IMR-90 (cell line): Measurements from ENCODE around the gene MRPL4. TPM values are rescaled to one million over a fixed set of nuclear protein-coding genes. Genes with fewer than 3 reads are reported as not detected.

Experiments used
- ATAC-seq: fragments of 200-7000 bp; cut with Tn5 transposase; 2 replicates; pipeline ENCODE4 v1.9.1; 2020; ENCODE audit warnings: low read depth, mild to moderate bottlenecking, moderate library complexity
- BruUV-seq: library from RNA; stranded (reverse); fragments of 400-500 nt; replicated peaks from 2 replicates; lab custom pipeline; 2021; lab: Mats Ljungman, UMichigan
- CTCF ChIA-PET: fragments of 300-600 bp; formaldehyde crosslinking; extraction: SDS; loops from one replicate; lab custom pipeline; 2021; ENCODE audit warnings: antibody characterized with exemption; lab: Yijun Ruan, JAX
- POLR2A ChIA-PET: fragments of 300-600 bp; sonication (Branson Sonifier 250); formaldehyde crosslinking; loops from one replicate; lab custom pipeline; 2022; ENCODE audit warnings: antibody characterized with exemption; ENCODE audit not compliant: unreplicated experiment; lab: Charles Lee
- DNase-seq: peaks from one replicate; pipeline ENCODE4 v3.0.0; 2013
- H2AFZ ChIP-seq: replicated peaks from 2 replicates; pipeline ENCODE3; 2013; ENCODE audit warnings: low read length, mild to moderate bottlenecking; ENCODE audit not compliant: poor library complexity
- H2AK5ac ChIP-seq: 2 replicates; pipeline ENCODE4 v1.6.1; 2013; ENCODE audit warnings: low read depth, low read length, inconsistent platforms
- H2AK9ac ChIP-seq: replicated peaks from 2 replicates; pipeline ENCODE3; 2013; ENCODE audit warnings: mild to moderate bottlenecking, low read depth, low read length, moderate library complexity; ENCODE audit not compliant: poor library complexity
- H2BK120ac ChIP-seq: 2 replicates; pipeline ENCODE4 v1.6.1; 2013; ENCODE audit warnings: low read depth, low read length, inconsistent platforms
- H2BK15ac ChIP-seq: 3 replicates; pipeline ENCODE4 v1.6.1; 2013; ENCODE audit warnings: low read depth, low read length, inconsistent platforms
- H2BK20ac ChIP-seq: 2 replicates; pipeline ENCODE4 v1.6.1; 2013; ENCODE audit warnings: low read depth, mild to moderate bottlenecking, inconsistent platforms, low read length, moderate library complexity
- H2BK5ac ChIP-seq: 2 replicates; pipeline ENCODE4 v1.6.1; 2013; ENCODE audit warnings: mild to moderate bottlenecking, low read depth, low read length, inconsistent platforms; ENCODE audit not compliant: poor library complexity, severe bottlenecking
- H3K14ac ChIP-seq: replicated peaks from 2 replicates; pipeline ENCODE4 v1.6.1; 2013; ENCODE audit warnings: low read depth, low read length, inconsistent platforms
- H3K18ac ChIP-seq: 2 replicates; pipeline ENCODE4 v1.6.1; 2013; ENCODE audit warnings: low read depth, low read length, control low read depth
- H3K23ac ChIP-seq: 2 replicates; pipeline ENCODE4 v1.6.1; 2013; ENCODE audit warnings: low read depth, low read length, inconsistent platforms
- H3K27ac ChIP-seq: 2 replicates; pipeline ENCODE4 v1.5.1; 2013; ENCODE audit warnings: mild to moderate bottlenecking, control low read depth, low read length; ENCODE audit not compliant: insufficient read depth
- H3K27me3 ChIP-seq: 2 replicates; pipeline ENCODE4 v1.6.1; 2013; ENCODE audit warnings: low read length; ENCODE audit not compliant: control insufficient read depth, insufficient read depth
- H3K36me3 ChIP-seq: 2 replicates; pipeline ENCODE4 v1.6.1; 2013; ENCODE audit warnings: low read length, mixed read lengths; ENCODE audit not compliant: control insufficient read depth, insufficient read depth
- H3K4ac ChIP-seq: 2 replicates; pipeline ENCODE4 v1.6.1; 2013; ENCODE audit warnings: low read depth, low read length, inconsistent platforms
- H3K4me1 ChIP-seq: 2 replicates; pipeline ENCODE4 v1.6.1; 2013; ENCODE audit warnings: low read length, mixed read lengths; ENCODE audit not compliant: control insufficient read depth, insufficient read depth
- H3K4me2 ChIP-seq: 2 replicates; pipeline ENCODE4 v1.6.1; 2013; ENCODE audit warnings: low read depth, mild to moderate bottlenecking, control low read depth, low read length, moderate library complexity
- H3K4me3 ChIP-seq: 2 replicates; pipeline ENCODE4 v1.5.1; 2013; ENCODE audit warnings: low read depth, mild to moderate bottlenecking, control low read depth, low read length, moderate library complexity; ENCODE audit not compliant: insufficient read depth
- H3K56ac ChIP-seq: 2 replicates; pipeline ENCODE4 v1.6.1; 2013; ENCODE audit warnings: low read length, inconsistent platforms; ENCODE audit not compliant: insufficient read depth; ENCODE audit errors: extremely low read depth
- H3K79me1 ChIP-seq, 2 experiments: 2 replicates each; pipeline ENCODE4 v1.6.1; 2013; ENCODE audit warnings: low read length in 2 of 2, inconsistent platforms in 1 of 2, low read depth in 1 of 2
- H3K9ac ChIP-seq: 2 replicates; pipeline ENCODE4 v1.6.1; 2013; ENCODE audit warnings: low read depth, low read length, control low read depth
- H3K9me1 ChIP-seq: 2 replicates; pipeline ENCODE4 v1.6.1; 2013; ENCODE audit warnings: low read length, inconsistent platforms; ENCODE audit not compliant: insufficient read depth
- H3K9me3 ChIP-seq: 2 replicates; pipeline ENCODE4 v1.6.1; 2013; ENCODE audit warnings: low read length; ENCODE audit not compliant: control insufficient read depth, insufficient read depth
- H4K20me1 ChIP-seq: 2 replicates; pipeline ENCODE4 v1.6.1; 2013; ENCODE audit warnings: low read length, inconsistent platforms; ENCODE audit not compliant: insufficient read depth
- H4K5ac ChIP-seq: 2 replicates; pipeline ENCODE4 v1.6.1; 2013; ENCODE audit warnings: mild to moderate bottlenecking, low read depth, low read length, control low read depth
- H4K8ac ChIP-seq, 2 experiments: 2 replicates each; pipeline ENCODE4 v1.6.1; 2013; ENCODE audit warnings: low read depth in 2 of 2, low read length in 2 of 2, control low read depth in 1 of 2, inconsistent platforms in 1 of 2
- H4K91ac ChIP-seq: 2 replicates; pipeline ENCODE4 v1.6.1; 2013; ENCODE audit warnings: low read depth, low read length, inconsistent platforms; ENCODE audit not compliant: insufficient read depth
- CEBPB ChIP-seq: IDR thresholded peaks from 2 replicates; pipeline ENCODE4 v1.6.1; 2012; ENCODE audit warnings: low read depth, low read length, improper control_type of control experiment
- CHD1 ChIP-seq: IDR thresholded peaks from 2 replicates; pipeline ENCODE4 v1.6.1; 2012; ENCODE audit warnings: low read depth, low read length, improper control_type of control experiment
- SMC3 ChIP-seq: fragments of 150-350 bp; IDR thresholded peaks from 2 replicates; pipeline ENCODE4 v1.6.1; 2016; ENCODE audit warnings: low read depth, mild to moderate bottlenecking, antibody characterized with exemption, low read length, moderate library complexity
- WGBS, 2 experiments: methylation state at CpG; one replicate each; pipeline versions ENCODE4 v1.1.5 to v1.1.7; 2013; ENCODE audit warnings: missing lambda C conversion rate in 2 of 2; ENCODE audit not compliant: insufficient read length in 1 of 2; ENCODE audit errors: extremely low coverage in 2 of 2; 5-methylcytosine and 5-hydroxymethylcytosine counted together
- dilution Hi-C: fragments of 300-500 bp; cut with HindIII; formaldehyde crosslinking; loops from one replicate; pipeline ENCODE4 v1.14.3; 2018; ENCODE audit warnings: low sequenced_read_pairs; ENCODE audit not compliant: unreplicated experiment
- in situ Hi-C: fragments of 300-500 bp; cut with MboI; formaldehyde crosslinking; loops from 3 replicates; pipeline ENCODE4 v1.14.3; 2019; ENCODE audit warnings: low sequenced_read_pairs, inconsistent platforms, mixed read lengths
- intact Hi-C: fragments of 100-400 bp; cut with micrococcal nuclease; formaldehyde crosslinking; loops from 2 replicates; pipeline ENCODE4 v1.10.0; 2022
- polyA plus RNA-seq, 3 experiments: library from polyadenylated mRNA; depleted of rRNA; stranded (reverse); fragments of >200 nt; gene quantifications; 2 replicates each; pipeline ENCODE4 v1.2.3, GENCODE V29; 2012; ENCODE audit warnings: low replicate concordance in 1 of 3
- total RNA-seq: library from RNA; depleted of rRNA; stranded (reverse); fragments of >200 nt; gene quantifications from 2 replicates; pipeline ENCODE4 v1.2.3, GENCODE V29; 2012

MRPL4 gene
- total and polyA plus RNA-seq, 2 of the 4 experiments (the other 2 are of a cell fraction): 32.8 to 108 TPM

DNA sequence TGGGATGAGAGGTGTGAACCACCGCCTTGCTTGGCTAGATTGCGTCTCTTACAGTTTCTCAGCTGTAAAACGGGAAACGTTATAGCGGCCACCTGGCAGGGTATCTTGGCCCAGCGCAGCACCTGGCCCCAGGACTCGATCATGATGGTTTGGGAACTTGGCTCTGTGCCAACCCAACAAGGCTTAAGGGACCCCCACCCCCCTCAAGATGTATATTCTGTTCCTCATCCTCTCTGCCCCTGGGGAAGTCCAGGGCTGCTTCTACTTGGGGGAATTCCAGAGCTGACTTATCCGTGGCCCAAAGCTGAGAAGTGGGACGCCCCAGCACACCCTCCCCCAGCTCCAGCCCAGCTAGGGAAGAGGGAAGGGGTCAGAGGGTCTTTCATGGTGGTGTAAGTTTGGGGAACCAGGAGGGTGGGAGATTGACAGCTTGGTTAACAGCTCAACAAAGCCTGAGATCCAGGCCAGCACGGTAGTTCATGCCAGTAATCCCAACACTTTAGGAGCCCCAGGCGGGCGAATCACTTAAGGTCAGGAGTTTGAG lies 19.6 kb downstream of the MRPL4 start:
- in situ Hi-C loops: no loop called here
- H3K9me1 ChIP-seq: no peaks in the 10 kb centered on the region
- peak overlapping the region; percentile 10; the same call in 1 of the 2 replicates for H3K56ac ChIP-seq
- peak overlapping the region; percentile 61 for H2AFZ ChIP-seq
- H2AK9ac ChIP-seq: peak overlapping the region; percentile 65
- no peak overlapping the region for H2BK15ac ChIP-seq
- BruUV-seq: no TSS peak
- H3K27me3 ChIP-seq: no peaks in the 10 kb centered on the region; the same call in 1 of the 2 replicates
- peak overlapping the region; percentile 57; the same call in 1 of the 2 replicates for H4K5ac ChIP-seq
- no peak for TF ChIP-seq CHD1
- TF ChIP-seq SMC3: no peak
- TF ChIP-seq CEBPB: no peak
- H3K4me2 ChIP-seq: peak overlapping the region; percentile 30; the same call in 1 of the 2 replicates
- H3K14ac ChIP-seq: 0 out of 2 replicates have a peak overlapping the region, but pooled peaks have one; percentile 44
- H3K23ac ChIP-seq: no peak overlapping the region
- no peak overlapping the region; the same call in 1 of the 2 replicates for H4K91ac ChIP-seq
- peak; percentile 56 for DNase-seq
- peak overlapping the region; percentile 21; the same call in 1 of the 2 replicates for H2AK5ac ChIP-seq
- peak overlapping the region; percentile 32; the same call in 1 of the 2 replicates for H3K4me3 ChIP-seq
- dilution Hi-C loops: no loop called here
- 0 out of 4 replicates have a peak, but pooled peaks cover 0 to 6% of the 10 kb centered on the region in 2 experiments for H3K79me1 ChIP-seq
- H3K36me3 ChIP-seq: no peaks in the 10 kb centered on the region
- intact Hi-C loops: no loop called here
- no peak overlapping the region for H3K18ac ChIP-seq
- ChIA-PET POLR2A (interaction anchor here (1.6 kb wide), 1 partner anchor 20 kb away, joined by 8 read pairs; no protein-coding TSS in a partner anchor), CTCF (interaction anchor here (2.6 kb wide), 1 partner anchor 117 kb away, joined by 12 read pairs; no protein-coding TSS in a partner anchor)
- H4K8ac ChIP-seq: peak overlapping the region in 1 of 2 experiments; percentile 65; a peak in 3 of 4 replicates
- peaks cover 5% of the 10 kb centered on the region; the same call in 1 of the 2 replicates for H3K4me1 ChIP-seq
- no peak overlapping the region for H3K27ac ChIP-seq
- H4K20me1 ChIP-seq: no peaks in the 10 kb centered on the region
- no peak overlapping the region for H2BK5ac ChIP-seq
- 100% methylated on average over 2 of the region's 12 CpGs; no CpG with 5 or more reads in 1 of the 2 experiments for WGBS, 2 experiments
- no peak overlapping the region for H2BK120ac ChIP-seq
- peak overlapping the region; percentile 31; the same call in 1 of the 2 replicates for H3K9ac ChIP-seq
- peak overlapping the region; percentile 46 for H3K4ac ChIP-seq
- H2BK20ac ChIP-seq: no peak overlapping the region
- ATAC-seq: no peak
- H3K9me3 ChIP-seq: no peaks in the 10 kb centered on the region
